Ovary (tissue), 9 donors: ENCODE results near the gene ATF7IP. TPM values are rescaled to one million over a fixed set of nuclear protein-coding genes. Genes with fewer than 3 reads are reported as not detected.

ENCODE experiments used
- DNase-seq, 5 donors: peaks; one replicate each; pipeline ENCODE4 v3.0.0-alpha.2; 2019 to 2020
- H3K27ac ChIP-seq, 2 donors: fragments of 200-600 bp; one replicate each; pipeline versions ENCODE4 v1.5.1 to v1.8.0; 2019 to 2022
- H3K27me3 ChIP-seq: fragments of 200-600 bp; one replicate; pipeline ENCODE4 v1.8.0; 2022
- H3K36me3 ChIP-seq: fragments of 200-600 bp; sonication (generic); one replicate; pipeline ENCODE4 v1.5.1; 2019
- H3K4me1 ChIP-seq: one replicate; pipeline ENCODE4 v1.8.1; 2013; ENCODE audit warnings: mild to moderate bottlenecking, moderate library complexity; ENCODE audit not compliant: insufficient read depth
- H3K4me3 ChIP-seq: fragments of 200-600 bp; sonication (generic); one replicate; pipeline ENCODE4 v1.5.1; 2017
- H3K9me3 ChIP-seq, 2 donors: fragments of 200-600 bp in 1 of 2; sonication (generic) in 1 of 2; one replicate each; pipeline versions ENCODE4 v1.5.1 to v1.8.1; 2013 to 2019; ENCODE audit warnings: mild to moderate bottlenecking in 1 of 2, moderate library complexity in 1 of 2
- EP300 ChIP-seq: sonication (generic); formaldehyde crosslinking; IDR thresholded peaks from one replicate; pipeline ENCODE4 v1.6.1; 2017; ENCODE audit warnings: antibody characterized with exemption
- POLR2A ChIP-seq: fragments of 450-650 bp; IDR thresholded peaks from one replicate; pipeline ENCODE4 v1.6.1; 2017; ENCODE audit warnings: antibody characterized with exemption, mild to moderate bottlenecking, moderate library complexity
- WGBS, 3 donors: extraction: QIAGEN DNeasy Blood & Tissue Kit in 1 of 3; methylation state at CpG; one replicate each; pipeline versions ENCODE4 v1.1.5 to v1.1.7; 2013 to 2017; 5-methylcytosine and 5-hydroxymethylcytosine counted together
- intact Hi-C, 4 donors: fragments of 100-400 bp; cut with DNase I; formaldehyde crosslinking; loops; one replicate each; pipeline versions ENCODE4 v1.11.0 to v1.15.1; 2022 to 2023
- polyA plus RNA-seq, 2 donors: library from polyadenylated mRNA; stranded (reverse); fragments of 200-250 nt in 1 of 2; fragments of 350-450 nt in 1 of 2; fragmentation: Illumina TruSeq in 1 of 2; extraction: RNeasy Lipid Tissue Mini Kit (QIAGEN cat#74804) in 1 of 2; gene quantifications; one replicate each; pipeline ENCODE4 v1.2.3, GENCODE V29; 2013 to 2014
- total RNA-seq, 7 donors: library from RNA; depleted of rRNA in 2 of 7; stranded (reverse); fragments of >200 nt in 2 of 7; fragmentation: NEBNext Ultra II Directional in 3 of 7; extraction: Animal tissue kit (Norgen Biotek cat#: 25700) in 3 of 7; gene quantifications; one replicate each; pipeline versions ENCODE4 v1.1.0 to v1.2.4, GENCODE V29; 2016 to 2023
- TF ChIP-seq, protein P1 (sequence below), 3 donors: fragments of 450-650 bp in 2 of 3; fragments of 200-600 bp in 1 of 3; IDR thresholded peaks; one replicate each; pipeline versions ENCODE4 v1.5.1 to v1.8.0; 2016 to 2022; ENCODE audit warnings: antibody characterized with exemption in 3 of 3, mild to moderate bottlenecking in 1 of 3
- donor health status: DM: no; HTN: no; CAD: no; lungs with moderate emphysema.
- donor health status: DM: no; HTN: no; CAD: no.
- donor health status: Bipolar disorder and iron deficiency.
- donor health status: DM: yes; HTN: yes; CAD: no.
- donor health status: DM: no; HTN: no; CAD: no.
- donor health status: DM: yes; HTN: yes; CAD: no.

ATF7IP gene
- total and polyA plus RNA-seq, 9 donors: 12.4 to 91.5 (median 71.9) TPM

DNA sequence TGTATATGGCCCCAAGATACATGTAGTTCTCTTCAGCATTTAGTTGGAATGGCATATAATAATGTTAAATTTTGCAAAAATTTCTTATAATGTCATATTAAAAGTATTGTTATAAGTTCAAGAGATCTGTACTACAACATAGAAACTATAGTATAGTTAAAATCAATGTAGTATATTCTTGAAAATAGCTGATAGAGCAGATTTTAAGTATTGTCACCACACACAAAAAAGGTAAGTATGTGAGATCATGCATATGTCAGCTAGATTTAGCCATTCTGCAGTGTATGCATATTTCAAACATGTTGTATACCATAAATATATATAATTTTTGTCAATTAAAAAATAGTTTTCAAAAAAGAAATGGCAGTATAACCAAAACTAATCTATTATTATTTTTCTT lies 115.7 kb downstream of the ATF7IP start:
- Histone ChIP-seq H3K27ac (no peak overlapping the region), H3K36me3 (no peaks in the 10 kb centered on the region), H3K9me3 (no peaks in the 10 kb centered on the region), H3K4me1 (no peaks in the 10 kb centered on the region), H3K27me3 (no peaks in the 10 kb centered on the region), H3K4me3 (no peak overlapping the region)
- no peak for DNase-seq
- TF ChIP-seq, protein P1, sequence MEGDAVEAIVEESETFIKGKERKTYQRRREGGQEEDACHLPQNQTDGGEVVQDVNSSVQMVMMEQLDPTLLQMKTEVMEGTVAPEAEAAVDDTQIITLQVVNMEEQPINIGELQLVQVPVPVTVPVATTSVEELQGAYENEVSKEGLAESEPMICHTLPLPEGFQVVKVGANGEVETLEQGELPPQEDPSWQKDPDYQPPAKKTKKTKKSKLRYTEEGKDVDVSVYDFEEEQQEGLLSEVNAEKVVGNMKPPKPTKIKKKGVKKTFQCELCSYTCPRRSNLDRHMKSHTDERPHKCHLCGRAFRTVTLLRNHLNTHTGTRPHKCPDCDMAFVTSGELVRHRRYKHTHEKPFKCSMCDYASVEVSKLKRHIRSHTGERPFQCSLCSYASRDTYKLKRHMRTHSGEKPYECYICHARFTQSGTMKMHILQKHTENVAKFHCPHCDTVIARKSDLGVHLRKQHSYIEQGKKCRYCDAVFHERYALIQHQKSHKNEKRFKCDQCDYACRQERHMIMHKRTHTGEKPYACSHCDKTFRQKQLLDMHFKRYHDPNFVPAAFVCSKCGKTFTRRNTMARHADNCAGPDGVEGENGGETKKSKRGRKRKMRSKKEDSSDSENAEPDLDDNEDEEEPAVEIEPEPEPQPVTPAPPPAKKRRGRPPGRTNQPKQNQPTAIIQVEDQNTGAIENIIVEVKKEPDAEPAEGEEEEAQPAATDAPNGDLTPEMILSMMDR (IDR thresholded peaks at IDR 0.05): no peak
- TF ChIP-seq POLR2A (no peak), EP300 (no peak)
- intact Hi-C loops: no loop called here

DNA sequence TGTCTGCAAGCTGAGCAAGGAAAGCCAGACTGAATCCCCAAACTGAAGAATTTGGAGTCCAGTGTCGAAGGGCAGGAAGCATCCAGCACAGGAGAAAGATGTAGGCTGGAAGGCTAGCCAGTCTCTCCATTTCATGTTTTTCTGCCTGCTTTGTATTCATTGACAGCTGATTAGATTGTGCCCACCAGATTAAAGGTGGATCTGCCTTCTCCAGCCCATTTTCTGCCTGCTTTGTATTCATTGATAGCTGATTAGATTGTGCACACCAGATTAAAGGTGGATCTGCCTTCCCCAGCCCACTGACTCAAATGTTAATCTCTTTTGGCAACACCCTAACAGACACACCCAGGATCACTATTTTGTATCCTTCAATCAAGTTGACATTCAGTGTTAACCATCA lies 116.9 kb downstream of the ATF7IP start:
- H3K36me3 ChIP-seq: no peaks in the 10 kb centered on the region
- TF ChIP-seq EP300 (no peak), POLR2A (no peak)
- TF ChIP-seq, protein P1 (IDR thresholded peaks at IDR 0.05): no peak
- no peaks in the 10 kb centered on the region for H3K27me3 ChIP-seq
- intact Hi-C loops: no loop called here
- H3K9me3 ChIP-seq: no peaks in the 10 kb centered on the region
- H3K4me1 ChIP-seq: no peaks in the 10 kb centered on the region
- DNase-seq: no peak
- WGBS, 3 donors: 97 to 100% (median 100%) methylated on average over 1 of the region's 1 CpG
- no peak overlapping the region for H3K27ac ChIP-seq
- H3K4me3 ChIP-seq: no peak overlapping the region

DNA sequence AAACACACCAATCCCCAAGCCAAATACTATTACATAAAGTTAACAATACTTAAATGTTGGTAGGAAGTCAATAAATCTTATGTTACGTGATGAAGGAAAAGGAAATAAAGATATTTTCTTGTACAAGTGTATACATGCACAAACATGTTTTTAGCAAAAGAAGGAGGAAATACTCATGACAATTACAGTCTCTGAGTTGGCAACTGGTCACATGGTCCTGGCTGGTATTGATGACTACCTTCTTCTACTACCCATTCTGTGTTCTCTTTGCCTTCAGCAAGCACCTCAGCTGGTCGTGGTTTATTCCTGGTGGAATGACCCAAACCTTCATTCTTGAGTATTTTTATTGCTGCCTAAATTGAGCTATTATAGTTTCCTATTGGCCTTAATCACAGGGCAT lies 117.4 kb downstream of the ATF7IP start:
- DNase-seq: no peak
- Histone ChIP-seq H3K27ac (no peak overlapping the region), H3K27me3 (no peaks in the 10 kb centered on the region), H3K9me3 (no peaks in the 10 kb centered on the region), H3K4me3 (no peak overlapping the region), H3K4me1 (no peaks in the 10 kb centered on the region), H3K36me3 (no peaks in the 10 kb centered on the region)
- TF ChIP-seq EP300: no peak
- intact Hi-C loops: no loop called here
- WGBS, 3 donors: 94 to 98% (median 95%) methylated on average over 2 of the region's 2 CpGs

DNA sequence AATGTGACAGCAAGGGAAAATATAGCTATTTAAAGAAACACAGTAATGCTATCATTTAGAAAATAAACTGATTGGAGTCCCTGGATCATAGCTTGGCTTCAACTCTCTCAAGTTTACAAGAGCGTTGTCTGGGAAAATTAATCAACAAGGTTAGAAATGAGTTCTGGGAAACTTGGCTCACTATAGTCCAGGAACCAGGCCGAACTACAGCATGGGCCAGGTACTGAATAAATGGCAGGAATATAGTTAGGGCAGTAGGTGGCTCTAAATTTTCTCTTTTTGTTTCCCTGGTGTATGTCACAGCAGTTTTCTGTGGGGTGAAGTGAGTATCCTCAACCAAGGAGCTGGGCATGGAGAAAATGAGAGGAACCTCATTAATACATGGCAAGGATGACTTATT lies 129.8 kb downstream of the ATF7IP start:
- no peak for DNase-seq
- H3K27ac ChIP-seq: no peak overlapping the region
- no peak overlapping the region for H3K4me3 ChIP-seq
- H3K4me1 ChIP-seq: no peaks in the 10 kb centered on the region
- intact Hi-C loops: no loop called here
- no peaks in the 10 kb centered on the region for H3K9me3 ChIP-seq
- WGBS, 3 donors: 70 to 88% (median 72%) methylated on average over 2 of the region's 2 CpGs
- TF ChIP-seq POLR2A: no peak
- TF ChIP-seq, protein P1 (IDR thresholded peaks at IDR 0.05): no peak
- TF ChIP-seq EP300: no peak
- no peaks in the 10 kb centered on the region for H3K36me3 ChIP-seq
- no peaks in the 10 kb centered on the region for H3K27me3 ChIP-seq

DNA sequence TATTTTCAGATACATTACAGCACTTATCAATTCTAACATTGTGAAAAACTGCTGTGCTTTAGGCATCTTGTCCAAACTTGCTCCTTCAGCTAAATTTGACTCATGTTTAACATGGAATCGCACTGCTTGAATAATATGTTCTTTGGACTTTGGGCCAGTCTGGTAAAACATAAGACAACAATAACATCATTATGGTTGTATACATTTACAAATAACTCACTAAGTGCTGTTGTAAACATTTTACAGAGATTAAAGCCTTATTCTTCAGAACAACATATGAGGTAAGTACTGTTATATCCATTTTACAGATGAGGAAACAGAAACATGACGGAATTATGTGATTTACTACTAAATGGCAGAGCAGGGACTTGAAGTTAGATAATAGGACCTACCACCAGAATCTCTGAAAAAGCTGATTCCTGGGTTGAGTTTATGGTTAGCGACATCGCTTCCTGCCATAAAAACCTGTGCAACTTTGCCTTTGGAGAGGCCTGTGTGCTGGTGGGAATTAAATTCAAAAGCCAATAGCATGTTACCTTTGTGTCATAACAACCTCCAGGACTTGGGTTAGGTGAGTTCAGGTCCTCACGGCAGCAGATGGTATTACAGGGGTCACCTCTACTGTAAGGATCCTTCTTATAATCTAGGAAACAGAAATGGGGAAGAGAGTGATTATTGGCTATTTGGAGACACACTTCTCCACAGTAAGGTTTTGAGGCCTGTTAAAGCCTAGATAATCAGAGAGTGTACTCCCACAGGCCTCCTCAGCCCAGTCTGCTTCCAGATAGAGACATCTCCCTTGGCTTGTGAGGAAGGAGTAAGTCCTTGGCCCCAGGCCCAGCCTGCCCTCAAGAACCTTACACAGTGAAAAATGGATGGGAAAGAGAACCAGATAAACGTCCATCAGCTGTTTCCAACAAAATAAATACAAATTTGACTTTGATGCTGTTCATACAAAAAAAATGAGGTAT lies 140.4 kb downstream of the ATF7IP start:
- Histone ChIP-seq H3K4me3 (no peak overlapping the region), H3K4me1 (no peaks in the 10 kb centered on the region), H3K27me3 (no peaks in the 10 kb centered on the region), H3K9me3 (no peaks in the 10 kb centered on the region), H3K27ac (no peak overlapping the region), H3K36me3 (no peaks in the 10 kb centered on the region)
- intact Hi-C loops: no loop called here
- WGBS, 3 donors: 75 to 86% (median 81%) methylated on average over 6 of the region's 6 CpGs
- TF ChIP-seq POLR2A (no peak), EP300 (no peak)
- TF ChIP-seq, protein P1 (IDR thresholded peaks at IDR 0.05): no peak
- DNase-seq: no peak
